ENCODE data around the gene MYO9B. TPM values are rescaled to one million over a fixed set of nuclear protein-coding genes. Genes with fewer than 3 reads are reported as not detected.
"Not testable (repeated sequence)": the region's sequence is repeated elsewhere in the genome, so short reads cannot be mapped to it uniquely, and the experiment has no call there.

MYO9B gene
- polyA plus RNA-seq, 3 donors, result 18.0 to 48.1 (median 45.6) TPM

DNA sequence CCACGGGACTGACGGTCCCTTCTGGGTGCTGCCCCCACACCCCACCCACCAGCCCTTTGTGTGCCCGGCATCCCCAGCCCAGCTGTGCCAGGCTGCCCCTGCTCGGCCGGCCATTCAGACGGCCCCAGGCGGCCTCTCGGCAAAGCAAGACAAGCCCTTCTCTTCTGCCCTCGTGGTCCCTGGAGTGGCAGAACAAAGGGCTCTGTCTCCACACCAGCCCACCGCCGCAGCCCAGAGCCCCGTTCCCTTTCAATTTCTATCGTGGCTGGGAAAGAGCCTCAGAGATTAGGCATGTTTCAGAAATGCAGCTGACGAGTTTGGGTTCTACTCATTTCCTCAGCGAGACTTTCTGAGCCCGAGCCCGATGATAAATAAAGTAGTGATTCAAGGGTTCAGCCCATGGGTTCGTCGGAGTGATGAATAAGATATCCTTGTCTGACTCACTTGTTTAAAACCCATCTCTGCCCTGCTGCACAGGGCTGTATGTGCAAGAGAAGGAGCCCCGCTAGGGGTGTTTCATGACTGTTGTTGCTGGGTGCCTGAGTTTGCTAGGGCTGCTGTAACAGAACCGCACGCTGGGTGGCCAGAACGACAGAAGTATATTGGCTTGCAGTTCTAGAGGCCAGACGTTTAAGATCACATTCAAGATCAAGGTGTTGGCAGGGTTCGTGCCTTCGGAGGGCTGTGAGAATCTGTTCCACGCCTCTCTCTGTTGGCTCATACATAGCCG is 4.3 kb downstream of the MYO9B start:
- peak overlapping the region; percentile 94 for H3K27ac ChIP-seq (ENCODE audit: low read depth, low read length)
- WGBS, 3 donors, result 52 to 62% (median 59%) methylated on average over 28 of the region's 28 CpGs

DNA sequence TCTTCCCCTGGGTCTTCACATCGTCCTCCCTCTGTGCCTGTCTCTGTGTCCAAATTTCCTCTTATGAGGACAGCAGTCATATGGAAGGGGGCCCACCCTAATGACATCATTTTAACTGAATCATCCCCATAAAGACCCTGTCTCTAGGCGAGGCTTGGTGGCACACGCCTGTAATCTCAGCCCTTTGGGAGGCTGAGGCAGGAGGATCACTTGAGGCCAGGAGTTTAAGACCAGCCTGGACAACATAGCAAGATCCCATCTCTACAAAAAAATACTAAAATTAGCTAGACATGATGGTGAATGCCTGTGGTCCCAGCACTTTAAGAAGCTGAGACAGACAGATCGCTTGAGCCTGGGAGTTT is 4.8 kb downstream of the MYO9B start:
- 68 to 91% (median 75%) methylated on average over 4 of the region's 4 CpGs for WGBS, 3 donors
- H3K27ac ChIP-seq (ENCODE audit: low read depth, low read length), result no peak overlapping the region

DNA sequence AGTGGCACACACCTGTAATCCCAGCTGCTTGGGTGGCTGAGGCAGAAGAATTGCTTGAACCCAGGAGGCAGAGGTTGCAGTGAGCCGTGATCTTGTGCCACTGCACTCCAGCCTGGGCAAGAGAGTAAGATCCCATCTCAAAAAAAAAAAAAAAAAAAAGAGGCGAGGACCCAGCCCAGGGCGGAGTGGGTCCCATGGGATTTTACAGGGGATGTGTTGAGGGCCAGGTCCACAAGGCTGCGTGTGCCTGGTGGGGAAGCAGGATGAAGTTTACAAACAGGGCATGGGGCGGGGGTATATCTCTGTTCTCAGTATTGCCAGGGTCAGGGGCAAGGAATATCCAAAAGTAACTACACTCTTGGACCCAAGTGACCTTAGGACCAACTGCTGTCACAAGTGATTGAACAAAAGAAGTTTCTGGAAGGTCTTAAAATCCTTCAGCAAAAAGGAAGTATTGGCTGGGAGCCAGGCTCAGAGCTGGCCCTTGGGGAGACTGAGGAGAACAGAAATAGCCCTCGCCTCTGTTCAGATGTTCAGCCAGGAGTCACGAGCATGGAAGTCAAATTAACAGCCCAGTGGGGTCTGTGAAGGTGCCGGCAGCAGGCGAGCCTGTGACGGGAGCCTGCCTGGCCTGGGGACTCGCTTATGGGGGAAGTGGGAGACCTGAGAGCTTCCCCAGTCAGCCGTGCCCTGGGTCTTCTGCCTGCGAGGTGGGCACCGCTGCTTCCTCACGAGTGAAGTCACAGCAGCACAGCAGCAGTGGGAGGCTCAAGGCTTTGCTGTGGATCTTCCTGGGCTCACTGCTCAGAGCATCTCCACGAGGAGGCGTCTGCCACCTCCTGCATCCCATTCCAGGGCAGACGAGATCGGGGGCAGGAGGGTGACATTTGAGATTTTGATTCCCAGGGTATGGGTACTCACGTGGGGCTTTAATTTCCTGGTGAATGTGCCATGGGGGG is 6.4 kb downstream of the MYO9B start:
- 59 to 77% (median 60%) methylated on average over 20 of the region's 20 CpGs for WGBS, 3 donors
- no peak overlapping the region for H3K27ac ChIP-seq (ENCODE audit: low read depth, low read length)

DNA sequence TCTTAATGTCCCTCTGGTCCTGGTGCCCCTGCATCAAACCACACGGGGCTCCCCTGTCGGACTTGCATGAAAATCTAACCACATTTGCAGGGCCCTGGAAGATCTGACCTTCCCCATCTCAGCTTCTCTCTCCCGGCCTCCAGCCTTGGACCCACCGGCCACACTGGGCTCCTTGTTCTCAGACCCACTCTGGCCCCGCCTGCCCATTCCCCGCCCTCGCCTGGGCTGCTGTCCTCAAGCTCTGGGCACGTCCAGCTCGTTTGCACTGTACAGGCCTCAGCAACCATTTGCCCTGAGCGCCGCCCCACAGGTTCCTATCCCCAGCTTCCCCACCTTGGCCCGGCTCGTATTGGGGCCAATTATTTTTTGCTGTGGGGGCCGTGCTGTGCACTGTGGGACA is 10.5 kb downstream of the MYO9B start:
- no peak overlapping the region for H3K27ac ChIP-seq (ENCODE audit: low read depth, low read length)
- 84 to 92% (median 89%) methylated on average over 13 to 14 of the region's 14 CpGs for WGBS, 3 donors

DNA sequence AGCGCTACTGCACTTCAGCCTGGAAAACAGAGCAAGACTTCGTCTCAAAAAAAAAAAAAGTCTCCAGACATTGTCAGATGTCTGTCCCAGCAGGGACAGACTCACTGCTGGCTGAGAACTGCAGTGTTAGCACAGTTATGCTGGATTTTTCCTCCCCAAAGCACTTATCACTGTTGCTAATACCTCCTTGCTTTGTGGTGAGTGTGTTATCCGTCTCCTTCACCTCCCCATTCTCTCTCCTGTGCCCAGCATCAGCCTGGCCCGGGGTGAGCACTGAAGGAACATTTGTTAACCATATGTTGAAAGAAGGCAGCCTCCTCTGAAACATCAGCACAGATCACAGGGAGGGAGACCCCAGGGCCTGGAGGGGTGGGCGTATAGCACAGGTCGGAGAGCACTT is 11.3 kb downstream of the MYO9B start:
- no peak overlapping the region for H3K27ac ChIP-seq (ENCODE audit: low read depth, low read length)
- WGBS, 3 donors, result 79 to 89% (median 81%) methylated on average over 6 of the region's 6 CpGs

DNA sequence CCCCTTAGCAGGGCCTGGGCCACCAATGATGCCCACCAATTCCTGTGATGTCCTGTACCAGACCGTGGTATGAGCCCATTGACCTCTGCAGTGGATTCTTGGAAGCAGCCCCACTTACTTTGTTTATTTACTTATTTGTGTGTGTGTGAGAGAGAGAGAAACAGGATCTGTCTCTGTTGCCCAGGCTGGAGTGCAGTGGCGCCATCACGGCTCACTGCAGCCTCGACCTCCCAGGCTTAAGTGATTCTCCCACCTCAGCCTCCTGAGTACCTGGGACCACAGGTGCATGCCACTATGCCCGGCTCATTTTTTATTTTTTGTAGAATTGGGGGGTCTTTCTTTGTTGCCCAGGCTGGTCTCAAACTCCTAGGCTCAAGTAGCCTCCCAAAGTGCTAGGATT is 13.0 kb downstream of the MYO9B start:
- 93 to 96% (median 95%) methylated on average over 5 of the region's 5 CpGs for WGBS, 3 donors
- H3K27ac ChIP-seq (ENCODE audit: low read depth, low read length), result no peak overlapping the region

DNA sequence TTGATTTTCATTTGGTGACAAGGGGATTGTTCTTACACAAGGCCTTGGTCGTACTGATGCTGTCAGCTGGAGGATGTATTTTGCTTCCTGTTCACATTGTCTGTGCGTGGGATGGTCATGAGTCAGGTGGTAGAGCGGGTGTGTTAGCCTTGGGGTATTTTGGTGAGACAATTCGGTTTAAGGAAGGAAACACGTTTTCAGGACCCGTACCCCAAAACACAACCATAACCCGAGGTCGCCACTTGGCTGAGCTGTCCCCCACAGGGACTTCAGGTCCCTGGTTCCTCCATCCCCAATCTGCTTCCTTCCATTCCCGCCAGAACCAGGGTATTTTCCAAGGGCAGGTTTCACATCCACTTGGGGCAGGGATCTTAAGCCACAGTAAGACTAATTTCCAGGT is 15.0 kb downstream of the MYO9B start:
- 43 to 76% (median 66%) methylated on average over 9 of the region's 9 CpGs for WGBS, 3 donors
- no peak overlapping the region for H3K27ac ChIP-seq (ENCODE audit: low read depth, low read length)

DNA sequence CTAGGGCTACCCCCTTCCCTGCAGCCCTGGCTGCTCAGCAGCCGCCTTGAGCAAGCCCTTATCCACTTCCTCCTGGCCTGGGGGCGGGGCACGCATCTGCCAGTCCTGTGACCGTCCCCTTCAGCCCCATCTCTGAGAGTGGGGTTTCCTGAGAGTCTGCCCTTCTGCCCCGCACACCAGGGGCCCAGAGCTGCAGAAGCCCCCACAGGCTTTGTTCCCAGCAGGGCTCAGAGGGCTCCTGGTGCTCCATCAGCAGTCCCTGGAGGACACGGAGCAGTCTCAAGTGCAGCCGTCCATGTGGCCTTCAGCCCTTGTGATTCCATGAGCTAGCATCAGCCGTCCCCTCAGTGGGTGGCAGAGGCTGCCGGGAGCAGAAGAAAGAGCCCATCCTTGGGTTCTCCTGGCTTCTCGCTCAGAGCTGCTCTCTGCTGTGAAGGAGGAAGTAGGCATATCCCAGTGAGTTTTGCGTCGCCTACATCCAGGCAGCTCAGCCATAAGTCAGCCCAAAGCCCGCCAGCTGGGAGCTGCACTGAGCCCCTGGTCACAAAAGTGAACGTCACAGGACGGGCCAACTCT is 16.3 kb downstream of the MYO9B start:
- no peak overlapping the region for H3K27ac ChIP-seq (ENCODE audit: low read depth, low read length)
- WGBS, 3 donors, result 52 to 77% (median 62%) methylated on average over 15 of the region's 15 CpGs

DNA sequence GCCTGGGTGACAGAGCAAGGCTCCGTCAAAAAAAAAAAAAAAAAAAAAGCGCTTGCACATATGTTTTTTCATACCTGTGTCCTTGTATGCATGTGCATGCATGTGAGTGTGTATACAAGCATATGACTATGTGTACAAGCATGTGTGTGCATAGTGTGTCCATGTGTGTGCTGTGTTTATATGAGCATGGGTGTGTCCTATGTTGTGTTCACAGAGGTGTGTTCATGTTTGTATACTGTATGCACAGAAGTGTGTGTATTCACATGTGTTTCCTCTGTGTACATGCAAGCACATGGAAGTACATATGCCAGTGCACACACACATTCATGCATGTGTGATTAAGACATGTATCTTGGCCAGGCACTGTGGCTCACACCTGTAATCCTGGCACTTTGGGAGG is 17.1 kb downstream of the MYO9B start:
- 86 to 100% (median 98%) methylated on average over 2 of the region's 2 CpGs for WGBS, 3 donors
- no peak overlapping the region for H3K27ac ChIP-seq (ENCODE audit: low read depth, low read length)

DNA sequence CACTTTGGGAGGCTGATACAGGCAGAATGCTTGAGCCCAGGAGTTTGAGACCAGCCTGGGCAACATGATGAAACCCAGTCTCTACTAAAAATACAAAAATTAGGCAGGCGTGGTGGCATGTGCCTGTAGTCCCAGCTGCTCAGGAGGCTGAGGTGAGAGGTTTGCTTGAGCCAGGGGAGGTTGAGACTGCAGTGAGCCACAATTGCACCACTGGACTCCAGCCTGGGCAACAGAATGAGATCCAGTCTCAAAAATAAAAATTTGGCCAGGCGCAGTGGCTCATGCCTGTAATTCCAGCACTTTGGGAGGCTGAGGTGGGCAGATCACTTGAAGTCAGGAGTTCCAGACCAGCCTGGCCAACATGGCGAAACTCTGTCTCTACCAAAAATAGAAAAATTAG is 19.1 kb downstream of the MYO9B start:
- not testable (repeated sequence) for H3K27ac ChIP-seq (ENCODE audit: low read depth, low read length)
- 81 to 90% (median 85%) methylated on average over 3 of the region's 3 CpGs for WGBS, 3 donors

DNA sequence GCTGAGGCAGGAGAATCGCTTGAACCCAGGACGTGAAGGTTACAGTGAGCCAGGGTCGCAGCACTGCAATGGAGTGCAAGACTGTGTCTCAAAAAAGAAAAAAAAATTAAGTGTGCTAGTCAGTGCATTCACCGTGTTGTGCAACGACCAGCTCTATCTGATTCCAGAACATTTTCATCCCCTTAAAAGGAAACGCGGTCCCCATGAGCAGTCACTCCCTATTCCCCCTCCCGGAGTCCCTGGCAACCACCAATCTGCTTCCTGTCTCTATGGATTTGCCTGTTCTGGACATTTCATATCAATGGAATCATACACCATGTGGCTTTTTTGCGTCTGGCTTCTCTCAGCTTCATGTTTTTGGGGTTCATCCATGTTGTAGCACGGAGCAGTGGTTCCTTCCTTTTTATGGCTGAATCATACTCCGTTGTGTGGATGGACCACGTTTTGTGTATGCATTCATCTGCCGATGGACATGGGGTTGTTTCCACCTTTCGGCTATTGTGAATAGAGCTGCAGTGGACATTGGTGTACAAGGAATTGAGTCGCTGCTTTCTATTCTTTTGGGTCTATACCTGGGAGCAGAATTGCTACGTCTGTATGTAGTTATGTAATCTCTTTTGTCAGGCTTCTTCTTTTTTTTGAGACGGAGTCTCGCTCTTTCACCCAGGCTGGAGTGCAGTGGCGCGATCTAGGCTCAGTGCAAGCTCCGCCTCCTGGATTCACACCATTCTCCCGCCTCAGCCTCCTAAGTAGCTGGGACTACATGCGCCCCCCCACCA is 19.8 kb downstream of the MYO9B start:
- WGBS, 3 donors, result 69 to 89% (median 76%) methylated on average over 23 of the region's 23 CpGs

DNA sequence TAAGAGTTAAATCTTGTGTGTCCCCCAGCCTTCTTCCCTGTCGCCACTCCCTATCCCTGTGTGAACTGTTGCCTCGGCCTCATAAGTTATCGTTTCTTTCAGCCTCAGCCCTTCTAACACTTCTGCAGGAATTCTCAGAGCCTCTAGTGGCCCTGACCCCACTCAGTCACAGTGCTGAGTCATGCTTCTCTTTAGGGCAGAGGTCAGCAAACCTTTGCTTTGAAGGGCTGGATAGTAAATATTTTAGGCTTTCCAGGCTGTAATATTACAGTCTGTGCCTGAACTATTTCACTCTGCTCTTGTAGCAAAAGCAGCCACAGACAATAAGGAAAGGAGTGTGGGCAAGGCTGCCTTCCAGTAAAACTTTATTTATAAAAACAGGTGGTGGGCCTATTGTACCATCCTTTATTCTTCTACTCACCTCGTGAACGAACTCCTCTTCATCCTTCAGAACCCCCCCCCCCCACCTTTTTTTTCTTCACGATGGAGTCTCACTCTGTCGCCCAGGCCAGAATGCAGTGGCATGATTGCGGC is 22.1 kb downstream of the MYO9B start:
- 69 to 71% (median 70%) methylated on average over 8 of the region's 8 CpGs for WGBS, 3 donors
- no peak overlapping the region for H3K27ac ChIP-seq (ENCODE audit: low read depth, low read length)

More for the DNA sequence above, 19.8 kb downstream of the MYO9B start:
- H3K27ac ChIP-seq (ENCODE audit: low read depth, low read length), result no peak overlapping the region

DNA sequence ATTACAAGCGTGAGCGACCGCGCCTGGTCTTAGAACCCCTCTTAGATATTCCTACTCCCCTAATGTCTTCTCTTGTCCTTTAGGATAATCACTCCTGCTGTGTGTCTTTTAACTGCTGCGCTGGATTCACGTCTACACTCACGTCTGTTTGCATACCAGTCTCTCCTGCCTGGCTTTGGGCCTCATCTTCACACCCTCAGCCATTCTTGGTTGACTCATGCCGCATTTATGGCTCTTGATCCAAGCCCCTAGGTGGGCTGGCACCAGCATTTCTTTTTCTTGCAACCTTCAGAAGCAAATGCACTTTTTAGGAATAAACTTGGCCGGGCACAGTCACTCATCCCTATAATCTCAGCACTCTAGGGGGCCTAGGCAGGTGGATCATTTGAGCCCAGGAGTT is 22.7 kb downstream of the MYO9B start:
- H3K27ac ChIP-seq (ENCODE audit: low read depth, low read length), result no peak overlapping the region
- 93 to 98% (median 98%) methylated on average over 9 of the region's 9 CpGs for WGBS, 3 donors

DNA sequence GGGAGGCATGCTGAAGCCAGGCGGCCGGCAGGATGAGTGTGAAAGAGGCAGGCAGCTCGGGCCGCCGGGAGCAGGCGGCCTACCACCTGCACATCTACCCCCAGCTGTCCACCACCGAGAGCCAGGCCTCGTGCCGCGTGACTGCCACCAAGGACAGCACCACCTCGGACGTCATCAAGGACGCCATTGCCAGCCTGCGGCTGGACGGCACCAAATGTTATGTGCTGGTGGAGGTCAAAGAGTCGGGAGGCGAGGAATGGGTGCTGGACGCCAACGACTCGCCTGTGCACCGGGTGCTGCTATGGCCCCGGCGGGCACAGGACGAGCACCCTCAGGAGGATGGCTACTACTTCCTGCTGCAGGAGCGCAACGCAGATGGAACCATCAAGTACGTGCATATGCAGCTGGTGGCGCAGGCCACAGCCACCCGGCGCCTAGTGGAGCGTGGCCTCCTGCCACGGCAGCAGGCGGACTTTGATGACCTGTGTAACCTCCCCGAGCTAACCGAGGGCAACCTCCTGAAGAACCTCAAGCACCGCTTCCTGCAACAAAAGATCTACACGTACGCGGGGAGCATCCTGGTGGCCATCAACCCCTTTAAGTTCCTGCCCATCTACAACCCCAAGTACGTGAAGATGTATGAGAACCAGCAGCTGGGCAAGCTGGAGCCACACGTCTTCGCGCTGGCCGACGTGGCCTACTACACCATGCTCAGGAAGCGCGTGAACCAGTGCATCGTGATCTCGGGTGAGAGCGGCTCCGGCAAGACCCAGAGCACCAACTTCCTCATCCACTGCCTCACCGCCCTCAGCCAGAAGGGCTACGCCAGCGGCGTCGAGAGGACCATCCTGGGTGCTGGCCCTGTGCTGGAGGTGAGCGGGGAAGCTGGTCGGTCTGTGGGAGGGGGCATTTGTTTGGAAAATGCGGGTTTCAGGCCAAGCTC is 26.4 kb downstream of the MYO9B start:
- no peak overlapping the region for H3K27ac ChIP-seq (ENCODE audit: low read depth, low read length)
- WGBS, 3 donors, result 97 to 98% (median 97%) methylated on average over 57 to 59 of the region's 59 CpGs

DNA sequence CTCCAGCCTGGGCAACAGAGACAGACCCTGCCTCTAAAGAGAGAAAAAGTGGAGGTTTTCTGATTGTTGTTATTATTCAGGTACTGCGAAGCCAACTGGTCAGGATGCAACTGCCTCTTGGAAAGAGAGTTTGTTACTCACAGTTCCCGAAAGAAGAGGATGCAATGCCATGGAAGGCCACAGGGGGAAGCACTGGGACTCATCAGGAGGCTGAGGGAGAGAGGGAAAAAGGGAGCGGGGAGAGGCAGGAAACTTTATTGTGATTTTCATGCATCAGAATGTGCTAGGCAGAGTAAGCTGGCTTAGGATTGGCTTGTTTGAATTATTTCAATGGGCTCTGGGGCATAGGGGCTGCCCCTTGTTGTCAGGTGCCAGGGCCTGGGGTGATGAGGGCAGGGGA is 27.6 kb downstream of the MYO9B start:
- 64 to 81% (median 81%) methylated on average over 3 of the region's 3 CpGs for WGBS, 3 donors
- no peak overlapping the region for H3K27ac ChIP-seq (ENCODE audit: low read depth, low read length)

DNA sequence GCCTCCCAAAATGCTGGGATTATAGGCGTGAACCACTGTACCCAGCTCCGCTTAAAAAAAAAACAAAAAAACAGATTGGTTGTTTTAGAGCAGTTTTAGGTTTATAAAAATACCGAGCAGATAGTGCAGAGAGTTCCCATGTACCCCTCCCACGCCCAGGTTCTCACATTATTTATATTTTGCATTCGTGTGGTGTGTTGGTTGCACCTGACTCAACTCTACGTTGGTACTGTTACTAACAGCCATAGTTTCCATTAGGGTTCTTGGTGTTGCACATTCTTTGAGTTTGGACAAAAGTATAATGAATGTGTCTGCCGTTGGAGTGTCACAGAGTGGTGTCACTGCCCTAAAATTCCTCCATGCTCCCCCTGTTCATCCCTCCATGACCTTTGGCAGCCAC is 29.1 kb downstream of the MYO9B start:
- WGBS, 3 donors, result 80 to 89% (median 84%) methylated on average over 7 of the region's 7 CpGs
- H3K27ac ChIP-seq (ENCODE audit: low read depth, low read length), result no peak overlapping the region

DNA sequence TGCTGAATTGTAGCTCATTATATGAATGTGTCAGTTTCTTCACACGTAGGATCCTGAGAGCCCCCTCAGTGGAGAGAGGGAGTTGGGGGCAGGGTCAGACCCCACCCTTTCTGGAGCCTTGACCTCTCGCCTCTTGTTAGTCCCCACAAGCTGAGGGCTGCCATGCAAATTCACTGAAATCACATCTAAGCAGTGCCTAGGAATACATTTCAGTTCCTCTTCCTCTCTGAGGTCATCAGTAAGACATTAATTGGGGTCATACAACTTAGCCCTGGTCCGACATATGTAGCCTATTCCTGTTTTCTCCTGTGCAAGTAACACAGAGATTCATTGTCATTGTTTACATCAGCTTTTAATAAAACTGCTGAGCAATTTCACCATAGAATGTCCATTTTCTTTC is 30.0 kb downstream of the MYO9B start:
- WGBS, 3 donors, result 72 to 82% (median 73%) methylated on average over 3 of the region's 3 CpGs
- no peak overlapping the region for H3K27ac ChIP-seq (ENCODE audit: low read depth, low read length)
